ENCODE results near the gene COL15A1.

The COL15A1 gene

GRCh38 chr9:98971168-98971914, 27.6 kb downstream of the COL15A1 start:
- H3K4me3 ChIP-seq (ENCODE audit: low read depth, low read length), result no peak overlapping the region
- in situ Hi-C loops (cut with HindIII; ENCODE audit: low sequenced_read_pairs), result no loop called here
- peak; percentile 80 for DNase-seq (ENCODE audit: low read depth, low spot score)
- TF ChIP-seq CTCF (IDR thresholded peaks at IDR 0.05; ENCODE audit: low read depth, low read length), result no peak

- no peak overlapping the region for H3K4me3 ChIP-seq (ENCODE audit: low read depth, low read length)
- in situ Hi-C loops (cut with HindIII; ENCODE audit: low sequenced_read_pairs), result no loop called here
- no peak for DNase-seq (ENCODE audit: low read depth, low spot score)
- TF ChIP-seq CTCF (IDR thresholded peaks at IDR 0.05; ENCODE audit: low read depth, low read length), result no peak
These were observed 28.2 kb downstream of the COL15A1 start for GRCh38 chr9:98971915-98972223.

- no peak for DNase-seq (ENCODE audit: low read depth, low spot score)
- no peak for TF ChIP-seq CTCF (IDR thresholded peaks at IDR 0.05; ENCODE audit: low read depth, low read length)
- no peak overlapping the region for H3K4me3 ChIP-seq (ENCODE audit: low read depth, low read length)
- in situ Hi-C loops (cut with HindIII; ENCODE audit: low sequenced_read_pairs), result no loop called here
These were observed 29.0 kb downstream of the COL15A1 start for GRCh38 chr9:98972716-98973115.

GRCh38 chr9:98973171-98973570, 29.5 kb downstream of the COL15A1 start:
- H3K4me3 ChIP-seq (ENCODE audit: low read depth, low read length), result no peak overlapping the region
- in situ Hi-C loops (cut with HindIII; ENCODE audit: low sequenced_read_pairs), result no loop called here
- DNase-seq (ENCODE audit: low read depth, low spot score), result no peak
- TF ChIP-seq CTCF (IDR thresholded peaks at IDR 0.05; ENCODE audit: low read depth, low read length), result no peak

GRCh38 chr9:98973576-98973975, 29.9 kb downstream of the COL15A1 start:
- DNase-seq (ENCODE audit: low read depth, low spot score), result no peak
- H3K4me3 ChIP-seq (ENCODE audit: low read depth, low read length), result no peak overlapping the region
- in situ Hi-C loops (cut with HindIII; ENCODE audit: low sequenced_read_pairs), result no loop called here
- no peak for TF ChIP-seq CTCF (IDR thresholded peaks at IDR 0.05; ENCODE audit: low read depth, low read length)

- DNase-seq (ENCODE audit: low read depth, low spot score), result no peak
- no peak overlapping the region for H3K4me3 ChIP-seq (ENCODE audit: low read depth, low read length)
- TF ChIP-seq CTCF (IDR thresholded peaks at IDR 0.05; ENCODE audit: low read depth, low read length), result no peak
- in situ Hi-C loops (cut with HindIII; ENCODE audit: low sequenced_read_pairs), result no loop called here
These were observed 30.4 kb downstream of the COL15A1 start for GRCh38 chr9:98974106-98974505.
